Measurements from ENCODE around the gene EME2. TPM values are rescaled to one million over a fixed set of nuclear protein-coding genes. Genes with fewer than 3 reads are reported as not detected.

EME2 gene
- total RNA-seq, 6 donors from 2014 or later: 10.8 to 87.0 (median 21.5) TPM

- H3K27me3 ChIP-seq: no peaks in the 10 kb centered on the region
Measured at GRCh38 chr16:1786242-1787055, 13.8 kb downstream of the EME2 start.

DNA sequence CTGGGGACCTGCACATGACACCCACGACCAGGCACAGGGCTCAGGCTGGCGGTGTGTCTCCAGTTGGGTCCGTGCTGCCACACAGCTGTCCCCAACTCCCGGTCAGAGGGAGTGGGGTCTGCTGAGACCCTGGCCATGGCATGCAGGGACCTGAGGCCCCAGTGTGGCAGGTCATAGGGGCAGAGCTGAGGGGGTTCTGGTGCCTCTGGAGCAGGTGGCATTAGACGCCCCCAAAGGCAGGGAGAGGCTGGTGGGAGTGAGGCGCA is 14.4 kb downstream of the EME2 start:
- ATAC-seq (ENCODE audit: low FRiP score in 2 of 2) (no peak), DNase-seq (no peak)
- Histone ChIP-seq H3K4me1 (peaks cover 11 to 28% (median 11%) of the 10 kb centered on the region in 4 donors), H3K27ac (no peak overlapping the region), H3K9me3 (no peaks in the 10 kb centered on the region), H3K36me3 (peaks cover 3 to 68% (median 40%) of the 10 kb centered on the region in 4 donors), H3K4me3 (no peak overlapping the region), H3K27me3 (no peaks in the 10 kb centered on the region)
- 91 to 100% methylated on average over 4 to 6 of the region's 6 CpGs for WGBS, 2 donors
- no peak for TF ChIP-seq POLR2AphosphoS5 (IDR thresholded peaks at IDR 0.05)
- no peak for TF ChIP-seq EP300 (IDR thresholded peaks at IDR 0.05)

More at GRCh38 chr16:1786242-1787055, 13.8 kb downstream of the EME2 start:
- Histone ChIP-seq H3K27ac (no peak overlapping the region), H3K36me3 (peaks cover 3 to 62% (median 37%) of the 10 kb centered on the region in 4 donors), H3K9me3 (no peaks in the 10 kb centered on the region), H3K4me1 (peaks cover 14 to 33% (median 14%) of the 10 kb centered on the region in 4 donors), H3K4me3 (no peak overlapping the region)
- TF ChIP-seq POLR2A (IDR thresholded peaks at IDR 0.05) (no peak), POLR2AphosphoS5 (IDR thresholded peaks at IDR 0.05) (no peak), EP300 (IDR thresholded peaks at IDR 0.05) (no peak), CTCF (IDR thresholded peaks at IDR 0.05) (no peak)
- ATAC-seq (ENCODE audit: low FRiP score in 2 of 2) (no peak), DNase-seq (peak in 1 of 2 donors; percentile 82)
- WGBS, 2 donors: 90 to 93% methylated on average over 17 to 51 of the region's 51 CpGs

DNA sequence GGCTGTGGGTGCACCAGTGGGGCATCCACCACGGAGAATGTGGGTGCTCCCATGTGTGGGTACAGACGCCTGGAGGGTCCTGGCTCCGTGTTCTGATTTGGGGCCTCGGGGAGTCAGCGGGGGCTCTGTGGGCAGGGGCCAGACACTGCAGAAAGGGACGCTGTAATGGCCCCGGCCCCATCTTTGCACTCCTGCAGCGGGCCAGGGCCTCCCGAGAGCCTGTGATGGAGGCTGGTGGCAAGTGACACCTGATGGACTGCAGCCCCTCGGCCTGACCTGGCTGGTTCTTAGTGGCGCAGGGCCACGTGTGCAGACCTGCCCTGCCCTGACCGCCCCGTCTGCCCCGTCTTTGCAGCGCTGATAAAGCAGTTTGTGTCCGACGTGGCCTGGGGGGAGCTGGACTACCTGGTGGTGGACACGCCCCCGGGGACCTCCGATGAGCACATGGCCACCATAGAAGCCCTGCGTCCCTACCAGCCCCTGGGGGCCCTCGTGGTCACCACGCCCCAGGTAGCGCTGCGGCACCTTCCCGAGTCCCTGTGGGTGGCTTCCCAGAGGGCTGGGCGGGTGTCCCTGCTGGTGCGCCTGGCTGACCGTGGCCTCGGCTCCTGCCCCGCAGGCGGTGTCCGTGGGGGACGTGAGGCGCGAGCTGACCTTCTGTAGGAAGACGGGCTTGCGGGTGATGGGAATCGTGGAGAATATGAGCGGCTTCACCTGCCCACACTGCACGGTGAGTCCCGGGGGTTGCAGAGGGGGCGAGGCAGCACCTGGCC is 14.9 kb downstream of the EME2 start:
- H3K36me3 ChIP-seq: peaks cover 3 to 71% (median 43%) of the 10 kb centered on the region in 4 donors
- peak in 1 of 2 donors; percentile 72 for DNase-seq
- WGBS, 2 donors: 97 to 98% methylated on average over 11 to 41 of the region's 44 CpGs

DNA sequence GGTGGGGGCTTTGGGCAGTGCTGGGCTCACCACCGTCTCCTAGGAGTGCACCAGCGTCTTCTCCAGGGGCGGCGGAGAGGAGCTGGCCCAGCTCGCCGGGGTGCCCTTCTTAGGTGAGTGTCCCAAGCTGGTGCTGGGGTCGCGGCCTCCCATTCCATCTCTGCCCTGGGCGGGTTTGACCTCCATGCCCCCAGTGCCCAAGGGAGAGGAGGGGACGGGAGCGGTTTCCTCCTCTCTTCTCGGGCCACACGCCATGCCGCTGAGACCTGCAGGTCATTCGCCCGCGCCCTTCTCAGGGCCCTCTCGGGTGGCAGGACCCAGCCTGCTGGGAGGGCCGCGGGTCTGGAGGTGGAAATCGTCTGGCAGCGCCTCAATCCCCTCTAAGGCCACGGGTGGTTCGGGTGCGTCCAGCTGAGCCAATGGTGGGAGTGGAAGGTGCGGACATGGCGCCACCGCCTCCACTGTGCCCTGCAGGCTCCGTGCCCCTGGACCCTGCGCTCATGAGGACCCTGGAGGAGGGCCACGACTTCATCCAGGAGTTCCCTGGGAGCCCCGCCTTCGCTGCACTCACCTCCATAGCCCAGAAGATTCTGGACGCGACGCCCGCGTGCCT is 15.6 kb downstream of the EME2 start:
- WGBS, 2 donors: 90 to 93% methylated on average over 30 to 34 of the region's 38 CpGs
- Histone ChIP-seq H3K27ac (no peak overlapping the region), H3K36me3 (peaks cover 3 to 71% (median 43%) of the 10 kb centered on the region in 4 donors), H3K4me3 (no peak overlapping the region), H3K9me3 (no peaks in the 10 kb centered on the region), H3K27me3 (no peaks in the 10 kb centered on the region), H3K4me1 (peaks cover 11 to 29% (median 11%) of the 10 kb centered on the region in 4 donors)
- TF ChIP-seq EP300 (IDR thresholded peaks at IDR 0.05): no peak
- no peak for TF ChIP-seq POLR2A (IDR thresholded peaks at IDR 0.05)
- TF ChIP-seq CTCF (IDR thresholded peaks at IDR 0.05): no peak
- no peak for TF ChIP-seq POLR2AphosphoS5 (IDR thresholded peaks at IDR 0.05)
- no peak for ATAC-seq (ENCODE audit: low FRiP score in 2 of 2)
- peak in 1 of 2 donors; percentile 79 for DNase-seq

More for the DNA sequence above, 14.9 kb downstream of the EME2 start:
- no peak overlapping the region for H3K4me3 ChIP-seq
- H3K27me3 ChIP-seq: no peaks in the 10 kb centered on the region
- no peak for TF ChIP-seq EP300 (IDR thresholded peaks at IDR 0.05)
- no peak for TF ChIP-seq CTCF (IDR thresholded peaks at IDR 0.05)
- TF ChIP-seq POLR2A (IDR thresholded peaks at IDR 0.05): no peak
- no peak for TF ChIP-seq POLR2AphosphoS5 (IDR thresholded peaks at IDR 0.05)
- peaks cover 11 to 27% (median 11%) of the 10 kb centered on the region in 4 donors for H3K4me1 ChIP-seq
- H3K27ac ChIP-seq: no peak overlapping the region
- ATAC-seq (ENCODE audit: low FRiP score in 2 of 2): no peak
- H3K9me3 ChIP-seq: no peaks in the 10 kb centered on the region

DNA sequence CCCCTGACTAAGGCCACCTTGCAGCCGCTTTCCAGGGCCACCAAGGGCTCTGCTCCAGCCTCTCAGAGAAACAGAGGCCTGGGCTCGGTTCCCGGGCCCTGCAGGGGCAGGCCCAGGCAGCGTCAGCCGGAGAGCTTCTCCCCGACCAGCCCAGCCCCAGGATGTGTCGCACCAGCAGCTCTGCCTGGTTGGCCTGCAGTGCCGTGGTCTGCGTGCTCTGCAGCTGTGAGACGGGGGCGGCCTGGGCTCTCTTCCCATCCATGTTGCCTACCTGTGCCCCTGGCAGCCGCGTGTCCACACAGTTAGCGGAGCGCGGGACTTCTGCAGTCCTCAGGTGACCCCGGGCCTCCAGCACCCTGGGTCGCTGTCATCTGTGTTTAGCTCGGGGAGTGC is 16.1 kb downstream of the EME2 start:
- peak; percentile 20 to 73 for DNase-seq
- ATAC-seq (ENCODE audit: low FRiP score in 2 of 2): no peak
- Histone ChIP-seq H3K9me3 (no peaks in the 10 kb centered on the region), H3K27ac (no peak overlapping the region), H3K36me3 (peaks cover 3 to 71% (median 43%) of the 10 kb centered on the region in 4 donors), H3K4me3 (no peak overlapping the region), H3K27me3 (no peaks in the 10 kb centered on the region), H3K4me1 (peaks cover 8 to 29% (median 10%) of the 10 kb centered on the region in 4 donors)
- 68 to 79% methylated on average over 6 to 19 of the region's 19 CpGs for WGBS, 2 donors
- TF ChIP-seq POLR2AphosphoS5 (IDR thresholded peaks at IDR 0.05) (no peak), POLR2A (IDR thresholded peaks at IDR 0.05) (no peak), CTCF (IDR thresholded peaks at IDR 0.05) (no peak), EP300 (IDR thresholded peaks at IDR 0.05) (no peak)

Data from upper lobe of left lung (tissue), 6 donors.